IMR-90 (cell line): ENCODE results near the gene TCERG1L.

Experiments
- CEBPB ChIP-seq: IDR thresholded peaks from 2 replicates; pipeline ENCODE4 v1.6.1; 2012; ENCODE audit warnings: low read depth, low read length, improper control_type of control experiment
- CTCF ChIP-seq: conservative IDR thresholded peaks from 2 replicates; pipeline ENCODE4 v1.5.1; 2012; ENCODE audit warnings: mild to moderate bottlenecking, low read depth, low read length, improper control_type of control experiment
- ELK1 ChIP-seq: fragments of 150-350 bp; IDR thresholded peaks from 2 replicates; pipeline ENCODE4 v1.6.1; 2016; ENCODE audit warnings: low read depth, mild to moderate bottlenecking, low read length, moderate library complexity, borderline replicate concordance
- MAFK ChIP-seq: IDR thresholded peaks from 2 replicates; pipeline ENCODE4 v1.6.1; 2012; ENCODE audit warnings: low read depth, low read length, improper control_type of control experiment
- MAZ ChIP-seq: IDR thresholded peaks from 2 replicates; pipeline ENCODE4 v1.6.1; 2012; ENCODE audit warnings: low read depth, mild to moderate bottlenecking, low read length, improper control_type of control experiment, moderate library complexity, borderline replicate concordance
- MXI1 ChIP-seq: IDR thresholded peaks from 2 replicates; pipeline ENCODE4 v1.6.1; 2012; ENCODE audit warnings: low read depth, mild to moderate bottlenecking, low read length, moderate library complexity, borderline replicate concordance
- POLR2A ChIP-seq: IDR thresholded peaks from 2 replicates; pipeline ENCODE4 v1.6.1; 2012; ENCODE audit warnings: mild to moderate bottlenecking, low read depth, low read length
- SMC3 ChIP-seq: fragments of 150-350 bp; IDR thresholded peaks from 2 replicates; pipeline ENCODE4 v1.6.1; 2016; ENCODE audit warnings: low read depth, mild to moderate bottlenecking, antibody characterized with exemption, low read length, moderate library complexity
- USF2 ChIP-seq: fragments of 150-350 bp; IDR thresholded peaks from 2 replicates; pipeline ENCODE4 v1.6.1; 2017; ENCODE audit warnings: mild to moderate bottlenecking, antibody characterized with exemption, low read length, low read depth

- TF ChIP-seq CTCF (no peak), USF2 (no peak), ELK1 (no peak), MAZ (no peak), MXI1 (no peak), MAFK (no peak), SMC3 (no peak), POLR2A (no peak), CEBPB (no peak)
Observed at GRCh38 chr10:131207176-131207575, 104.3 kb downstream of the TCERG1L start.
